Measurements from ENCODE around the gene SSBP2.

DNA sequence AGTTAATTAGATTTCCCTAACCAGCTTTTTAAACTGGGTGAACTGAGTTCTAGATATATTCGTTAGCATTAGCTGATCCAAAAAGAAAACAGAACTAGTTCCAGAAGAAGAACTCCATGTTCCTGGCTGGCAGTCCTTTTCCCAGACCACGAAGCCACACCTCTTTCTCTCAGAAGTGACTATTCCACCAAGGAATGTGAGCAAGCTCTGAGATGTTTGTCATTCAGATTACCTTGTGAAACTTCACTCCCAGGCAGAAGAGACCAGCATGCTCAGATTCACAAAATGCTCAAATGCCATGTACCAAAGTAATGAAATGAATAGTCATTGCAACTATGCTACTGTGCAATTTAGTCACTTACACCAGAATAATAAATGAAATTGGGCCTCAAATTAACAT, 4.4 kb upstream of the SSBP2 start:
- TF ChIP-seq, protein P1, sequence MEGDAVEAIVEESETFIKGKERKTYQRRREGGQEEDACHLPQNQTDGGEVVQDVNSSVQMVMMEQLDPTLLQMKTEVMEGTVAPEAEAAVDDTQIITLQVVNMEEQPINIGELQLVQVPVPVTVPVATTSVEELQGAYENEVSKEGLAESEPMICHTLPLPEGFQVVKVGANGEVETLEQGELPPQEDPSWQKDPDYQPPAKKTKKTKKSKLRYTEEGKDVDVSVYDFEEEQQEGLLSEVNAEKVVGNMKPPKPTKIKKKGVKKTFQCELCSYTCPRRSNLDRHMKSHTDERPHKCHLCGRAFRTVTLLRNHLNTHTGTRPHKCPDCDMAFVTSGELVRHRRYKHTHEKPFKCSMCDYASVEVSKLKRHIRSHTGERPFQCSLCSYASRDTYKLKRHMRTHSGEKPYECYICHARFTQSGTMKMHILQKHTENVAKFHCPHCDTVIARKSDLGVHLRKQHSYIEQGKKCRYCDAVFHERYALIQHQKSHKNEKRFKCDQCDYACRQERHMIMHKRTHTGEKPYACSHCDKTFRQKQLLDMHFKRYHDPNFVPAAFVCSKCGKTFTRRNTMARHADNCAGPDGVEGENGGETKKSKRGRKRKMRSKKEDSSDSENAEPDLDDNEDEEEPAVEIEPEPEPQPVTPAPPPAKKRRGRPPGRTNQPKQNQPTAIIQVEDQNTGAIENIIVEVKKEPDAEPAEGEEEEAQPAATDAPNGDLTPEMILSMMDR (IDR thresholded peaks at IDR 0.05; ENCODE audit: low read depth, low read length) = no peak
- TF ChIP-seq MYC (IDR thresholded peaks at IDR 0.05; ENCODE audit: low read depth, low read length) = no peak
